MCF 10A (cell line): ENCODE results near the gene ASMTL. TPM values are rescaled to one million over a fixed set of nuclear protein-coding genes. Genes with fewer than 3 reads are reported as not detected.

Experiments
- BruUV-seq: library from RNA; stranded (reverse); fragments of 400-500 nt; replicated peaks from 2 replicates; lab custom pipeline; 2021; lab: Mats Ljungman, UMichigan
- CTCF ChIA-PET: fragments of 300-600 bp; sonication (Branson Sonifier 250); formaldehyde crosslinking; extraction: SDS; loops from one replicate; lab custom pipeline; 2021; ENCODE audit warnings: antibody characterized with exemption, inconsistent platforms; lab: Yijun Ruan, JAX
- POLR2A ChIA-PET: fragments of 300-600, 350-650 bp; sonication (Branson Sonifier 250); formaldehyde crosslinking; extraction: SDS; loops from one replicate; lab custom pipeline; 2020; ENCODE audit warnings: antibody characterized with exemption, inconsistent platforms; lab: Yijun Ruan, JAX
- DNase-seq: peaks from one replicate; pipeline ENCODE4 v3.0.0-alpha.2; 2018; ENCODE audit not compliant: unreplicated experiment
- H3K27ac Mint-ChIP-seq: one replicate; pipeline ENCODE4 v1.8.0; 2022; ENCODE audit warnings: mild to moderate bottlenecking, low read depth, mixed read lengths; ENCODE audit not compliant: unreplicated experiment
- H3K27me3 Mint-ChIP-seq: one replicate; pipeline ENCODE4 v1.8.0; 2022; ENCODE audit warnings: mixed read lengths; ENCODE audit not compliant: insufficient read depth, unreplicated experiment
- H3K36me3 Mint-ChIP-seq: one replicate; pipeline ENCODE4 v1.8.0; 2022; ENCODE audit warnings: mild to moderate bottlenecking, moderate library complexity, mixed read lengths; ENCODE audit not compliant: insufficient read depth, unreplicated experiment
- H3K4me1 Mint-ChIP-seq: one replicate; pipeline ENCODE4 v1.8.0; 2022; ENCODE audit warnings: mixed read lengths; ENCODE audit not compliant: insufficient read depth, unreplicated experiment
- H3K4me3 Mint-ChIP-seq: one replicate; pipeline ENCODE4 v1.8.0; 2022; ENCODE audit warnings: mild to moderate bottlenecking, moderate library complexity, mixed read lengths; ENCODE audit not compliant: unreplicated experiment
- H3K9me3 Mint-ChIP-seq: one replicate; pipeline ENCODE4 v1.8.0; 2022; ENCODE audit warnings: mixed read lengths; ENCODE audit not compliant: unreplicated experiment
- CTCF ChIP-seq: fragments of 200-600 bp; IDR thresholded peaks from one replicate; pipeline ENCODE4 v1.8.0; 2022; ENCODE audit warnings: antibody characterized with exemption, mild to moderate bottlenecking; ENCODE audit not compliant: unreplicated experiment
- intact Hi-C: fragments of 100-400 bp; cut with micrococcal nuclease; formaldehyde crosslinking; loops from 2 replicates; pipeline ENCODE4 v1.14.1; 2022
- total RNA-seq: library from RNA; stranded (reverse); gene quantifications from 2 replicates; pipeline ENCODE4 v1.2.3, GENCODE V29; 2022

ASMTL gene
- total RNA-seq, 1 experiment from 2014 or later: 20.6 TPM

- no peak for TF ChIP-seq CTCF
- CTCF ChIA-PET: no interaction called here
- BruUV-seq: no TSS peak
- Mint-ChIP-seq H3K9me3 (peaks cover 9% of the 10 kb centered on the region), H3K27ac (peak overlapping the region; percentile 96), H3K4me3 (peak overlapping the region; percentile 93), H3K4me1 (peaks cover 27% of the 10 kb centered on the region), H3K36me3 (peaks cover 71% of the 10 kb centered on the region), H3K27me3 (no peaks in the 10 kb centered on the region)
- intact Hi-C loops: loop anchor here (10.0 kb wide), 1 partner anchor 147 kb away; no protein-coding TSS in a partner anchor
- no peak for DNase-seq
- POLR2A ChIA-PET: no interaction called here
Observed at GRCh38 chrX:1391370-1391706, 61.4 kb downstream of the ASMTL start.

GRCh38 chrX:1390621-1391369 is 61.9 kb downstream of the ASMTL start:
- intact Hi-C loops: loop anchor here (10.0 kb wide), 1 partner anchor 146 kb away; no protein-coding TSS in a partner anchor
- peaks cover 77% of the 10 kb centered on the region for H3K36me3 Mint-ChIP-seq

GRCh38 chrX:1389993-1390285 is 62.8 kb downstream of the ASMTL start:
- BruUV-seq: no TSS peak
- no peaks in the 10 kb centered on the region for H3K9me3 Mint-ChIP-seq
- no peak for DNase-seq
- H3K36me3 Mint-ChIP-seq: peaks cover 85% of the 10 kb centered on the region
- no peaks in the 10 kb centered on the region for H3K27me3 Mint-ChIP-seq
- H3K4me1 Mint-ChIP-seq: peaks cover 14% of the 10 kb centered on the region
- TF ChIP-seq CTCF: no peak
- peak overlapping the region; percentile 93 for H3K4me3 Mint-ChIP-seq
- ChIA-PET POLR2A (no interaction called here), CTCF (no interaction called here)
- no peak overlapping the region for H3K27ac Mint-ChIP-seq
- intact Hi-C loops: loop anchor here (10.0 kb wide), 1 partner anchor 145 kb away; no protein-coding TSS in a partner anchor

More at GRCh38 chrX:1390621-1391369, 61.9 kb downstream of the ASMTL start:
- Mint-ChIP-seq H3K27ac (peak overlapping the region; percentile 96), H3K9me3 (peaks cover 6% of the 10 kb centered on the region), H3K4me1 (peaks cover 21% of the 10 kb centered on the region), H3K4me3 (peak overlapping the region; percentile 93), H3K27me3 (no peaks in the 10 kb centered on the region)
- BruUV-seq: no TSS peak
- CTCF ChIA-PET: no interaction called here
- no peak for DNase-seq
- no peak for TF ChIP-seq CTCF
- POLR2A ChIA-PET: no interaction called here

- POLR2A ChIA-PET: no interaction called here
- no peak for DNase-seq
- Mint-ChIP-seq H3K9me3 (no peaks in the 10 kb centered on the region), H3K27me3 (no peaks in the 10 kb centered on the region), H3K27ac (no peak overlapping the region), H3K36me3 (peaks cover 87% of the 10 kb centered on the region), H3K4me1 (peaks cover 10% of the 10 kb centered on the region), H3K4me3 (peak overlapping the region; percentile 93)
- TF ChIP-seq CTCF: no peak
- CTCF ChIA-PET: no interaction called here
- intact Hi-C loops: no loop called here
- no TSS peak for BruUV-seq
Observed at GRCh38 chrX:1389181-1389992, 63.3 kb downstream of the ASMTL start.
